Inferior parietal cortex (tissue), 1 donor: Measurements from ENCODE around the gene TEDC1.
A peak's percentile ranks its signal among the peaks of the same experiment; 100 is the strongest.

Experiments
- DNase-seq: peaks from one replicate; pipeline ENCODE4 v3.0.0-alpha.2; 2016; ENCODE audit errors: extremely low spot score

Gene TEDC1

DNA sequence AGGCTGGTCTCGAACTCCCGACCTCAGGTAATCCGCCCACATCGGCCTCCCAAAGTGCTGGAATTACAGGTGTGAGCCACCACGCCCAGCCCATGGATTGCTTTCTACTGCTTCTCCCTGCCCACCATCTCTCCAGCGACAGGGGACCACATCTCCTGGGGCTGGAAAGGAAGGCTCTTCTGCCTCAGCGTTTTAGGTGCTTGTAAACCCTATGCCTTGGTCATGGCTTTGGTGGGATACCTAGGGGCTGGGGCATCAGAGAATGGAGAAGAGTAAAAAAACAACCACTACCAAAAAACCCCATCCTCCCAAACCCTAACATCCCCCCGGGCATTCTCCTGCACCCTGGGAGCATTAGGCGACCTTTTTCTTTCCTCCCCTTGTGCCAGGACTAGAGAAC lies 34.3 kb downstream of the TEDC1 start:
- DNase-seq = no peak

DNA sequence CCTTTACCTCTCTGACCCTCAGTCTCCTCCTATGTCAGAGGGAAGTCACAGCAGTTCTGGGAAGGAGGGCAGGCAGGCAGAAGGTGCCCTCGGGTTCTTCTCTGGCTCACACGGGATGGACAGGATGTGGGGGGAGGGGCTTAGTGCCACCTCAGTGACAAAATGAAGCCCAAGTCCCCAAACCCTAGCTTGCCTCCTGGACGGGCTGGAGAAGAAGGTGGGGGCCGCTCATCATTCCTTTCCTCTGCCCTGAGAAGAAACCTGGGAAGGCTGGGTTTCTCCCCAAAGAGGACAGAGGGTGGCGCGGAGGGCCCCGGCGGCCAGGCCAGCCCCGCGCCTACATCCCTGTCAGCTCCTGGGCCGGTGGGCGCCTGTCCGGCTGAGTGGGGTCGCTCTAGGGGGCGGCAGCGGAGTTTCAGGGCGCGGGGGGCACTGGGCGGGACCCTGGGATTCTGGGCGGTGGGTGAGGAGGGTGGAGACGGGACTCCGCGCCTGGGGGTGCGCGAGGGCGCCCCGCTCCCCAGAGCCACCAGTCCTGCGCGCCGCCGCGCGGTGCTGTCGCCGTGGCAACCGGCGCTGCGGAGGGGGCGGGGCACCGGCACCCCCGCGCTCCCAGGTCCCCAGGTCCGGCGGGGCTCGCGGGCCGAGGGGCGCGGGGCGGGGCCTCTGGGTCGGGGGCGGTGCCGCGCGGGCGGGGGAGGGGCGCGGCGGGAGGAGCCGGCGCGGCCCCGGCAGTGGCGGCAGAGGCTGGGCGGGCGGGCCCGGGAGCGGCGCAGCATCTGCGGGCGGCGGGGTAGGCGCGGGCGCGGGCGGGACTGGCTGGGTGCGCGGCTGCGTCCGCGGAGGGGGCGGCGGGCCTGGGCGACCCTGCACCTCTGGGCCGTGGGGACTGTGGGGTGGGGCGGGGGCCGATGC lies 35.1 kb downstream of the TEDC1 start, which contains the start of gene TMEM121:
Gene TMEM121 (plus strand): TSS at position 723 of the 915 bp plus-strand sequence. CDS start 2,252 bp downstream, outside the sequence.
- no peak for DNase-seq

DNA sequence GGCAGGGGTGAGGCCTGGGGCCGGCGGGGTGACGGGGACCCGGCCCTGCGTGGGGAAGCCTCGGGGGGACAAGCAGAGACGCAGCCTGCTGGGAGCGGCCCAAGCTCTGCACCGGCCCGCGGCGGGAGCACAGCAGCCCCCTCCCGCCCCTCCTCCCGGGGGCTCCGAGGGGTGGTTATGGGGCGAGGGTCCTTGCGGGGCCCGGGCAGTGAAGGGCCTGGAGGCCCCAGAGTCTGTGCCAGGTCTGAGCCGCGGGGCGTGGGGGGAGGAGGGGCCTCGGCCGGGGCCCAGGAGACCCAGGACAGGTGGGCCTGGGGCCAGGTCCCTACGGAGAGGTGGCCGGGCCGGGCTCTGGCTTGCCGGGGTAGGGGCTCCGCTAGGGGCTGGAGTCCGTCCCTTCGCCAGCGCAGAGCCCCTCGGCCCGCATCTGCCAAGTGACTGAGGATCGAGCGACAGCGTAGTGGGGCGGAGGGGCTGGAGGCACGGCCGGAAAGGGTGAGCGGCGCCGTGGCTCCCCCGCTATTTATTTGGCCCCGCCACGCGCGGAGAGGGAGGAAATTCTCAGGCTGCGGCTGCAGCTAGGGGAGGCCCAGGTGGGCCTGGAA lies 35.8 kb downstream of the TEDC1 start:
- DNase-seq = no peak

DNA sequence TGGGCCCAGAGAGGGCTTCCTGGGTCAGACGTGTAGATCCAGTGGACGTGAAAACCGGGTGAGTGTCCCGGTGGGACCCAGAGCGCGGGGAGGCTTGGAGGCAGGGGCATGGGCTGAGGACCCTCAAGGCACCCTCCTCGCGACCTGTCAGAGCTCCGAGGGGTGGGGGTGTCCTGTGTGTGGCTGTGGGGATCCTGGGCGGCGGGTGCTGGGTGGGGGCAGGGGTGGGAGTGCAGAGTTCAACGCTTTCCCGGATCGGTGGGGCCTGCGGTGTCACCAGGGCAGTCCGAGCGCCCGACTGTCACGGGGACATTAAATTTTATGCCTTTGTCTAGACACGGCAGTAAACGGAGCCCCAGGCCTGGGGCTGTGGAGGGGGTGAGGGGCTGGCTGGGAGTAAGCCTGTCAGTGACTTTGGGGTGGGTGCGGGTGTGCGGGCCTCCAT lies 36.4 kb downstream of the TEDC1 start:
- DNase-seq = no peak

- DNase-seq = peak; percentile 80
These were observed 37.0 kb downstream of the TEDC1 start for GRCh38 chr14:105527826-105528585.

GRCh38 chr14:105528586-105529318 lies 37.7 kb downstream of the TEDC1 start:
- no peak for DNase-seq

DNA sequence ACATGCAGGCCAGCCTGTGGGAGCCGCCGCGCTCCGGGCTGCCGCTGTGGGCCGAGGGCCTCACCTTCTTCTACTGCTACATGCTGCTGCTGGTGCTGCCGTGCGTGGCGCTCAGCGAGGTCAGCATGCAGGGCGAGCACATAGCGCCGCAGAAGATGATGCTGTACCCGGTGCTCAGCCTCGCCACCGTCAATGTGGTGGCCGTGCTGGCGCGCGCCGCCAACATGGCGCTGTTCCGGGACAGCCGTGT lies 38.2 kb downstream of the TEDC1 start:
- DNase-seq = no peak

- no peak for DNase-seq
These were observed 38.7 kb downstream of the TEDC1 start for GRCh38 chr14:105529569-105530284.

GRCh38 chr14:105530285-105531087 lies 39.4 kb downstream of the TEDC1 start:
- DNase-seq = no peak

- DNase-seq = no peak
These were observed 40.2 kb downstream of the TEDC1 start for GRCh38 chr14:105531088-105531893.

GRCh38 chr14:105531894-105532623 lies 41.0 kb downstream of the TEDC1 start:
- DNase-seq = no peak

GRCh38 chr14:105532735-105533141 lies 41.7 kb downstream of the TEDC1 start:
- no peak for DNase-seq

- no peak for DNase-seq
These were observed 42.3 kb downstream of the TEDC1 start for GRCh38 chr14:105533391-105533790.

DNA sequence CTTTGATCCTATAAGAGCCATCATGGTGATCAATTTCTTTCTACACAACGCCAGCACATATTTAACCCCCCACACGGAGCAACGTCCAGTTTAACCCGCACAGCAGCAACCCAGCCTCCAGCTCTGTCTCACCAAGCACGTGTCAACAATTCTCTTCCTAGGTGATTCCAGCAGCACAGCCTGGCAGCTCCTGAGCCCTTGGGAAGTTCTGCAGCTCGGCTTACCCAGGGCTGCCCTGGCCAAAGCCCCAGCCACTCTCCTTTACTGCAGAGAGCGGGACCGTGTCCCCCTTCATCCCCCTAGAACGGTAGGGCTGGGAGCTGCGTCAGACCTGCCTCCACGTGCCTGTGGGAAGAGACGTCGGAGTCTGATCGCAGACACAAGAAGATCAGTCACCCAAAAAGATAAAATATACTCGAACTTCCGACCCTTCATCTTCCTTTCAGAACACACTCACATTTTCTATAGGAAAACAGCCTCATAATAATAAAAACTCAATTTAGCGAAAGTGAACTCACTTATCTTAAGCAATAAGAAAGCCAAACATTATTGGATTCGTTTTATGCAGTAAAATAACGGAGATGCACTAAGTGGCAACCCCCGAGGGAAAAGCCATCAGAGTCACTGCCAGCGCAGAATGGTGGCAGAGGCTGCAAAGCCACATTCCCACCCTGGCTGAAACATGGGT lies 42.9 kb downstream of the TEDC1 start:
- DNase-seq = no peak

GRCh38 chr14:105534586-105534985 lies 43.5 kb downstream of the TEDC1 start:
- DNase-seq = no peak

GRCh38 chr14:105536051-105536450 lies 45.0 kb downstream of the TEDC1 start:
- DNase-seq = no peak

- no peak for DNase-seq
These were observed 45.9 kb downstream of the TEDC1 start for GRCh38 chr14:105536691-105537579.
